GM18868 (cell line): ENCODE results near the gene IPCEF1.
A peak's percentile ranks its signal among the peaks of the same experiment; 100 is the strongest.

Experiments
- ATAC-seq: cut with Tn5 transposase; IDR thresholded peaks from one replicate; pipeline ENCODE4 v1.9.1; 2021; ENCODE audit warnings: mild to moderate bottlenecking, moderate library complexity; ENCODE audit not compliant: unreplicated experiment

IPCEF1 gene

DNA sequence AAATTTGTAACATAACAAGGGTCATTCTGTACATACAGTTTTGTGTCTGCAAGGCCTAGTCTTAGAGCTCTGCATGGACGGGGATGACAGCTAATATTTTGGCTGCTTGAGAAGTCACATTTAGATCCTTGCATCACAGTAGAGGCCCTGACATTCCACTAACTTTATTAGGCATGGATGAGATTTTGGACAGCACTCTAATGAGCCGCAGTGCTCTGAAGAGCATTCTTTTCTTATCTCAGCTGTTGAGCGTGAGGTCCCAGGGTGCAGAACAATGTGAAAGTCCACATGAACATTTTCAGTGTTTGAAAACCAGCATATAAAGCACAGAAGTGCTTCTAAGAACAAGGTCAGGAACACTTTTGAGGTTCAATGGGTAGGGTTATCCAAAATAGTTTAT lies 58.9 kb downstream of the IPCEF1 start:
- ATAC-seq, result no peak

DNA sequence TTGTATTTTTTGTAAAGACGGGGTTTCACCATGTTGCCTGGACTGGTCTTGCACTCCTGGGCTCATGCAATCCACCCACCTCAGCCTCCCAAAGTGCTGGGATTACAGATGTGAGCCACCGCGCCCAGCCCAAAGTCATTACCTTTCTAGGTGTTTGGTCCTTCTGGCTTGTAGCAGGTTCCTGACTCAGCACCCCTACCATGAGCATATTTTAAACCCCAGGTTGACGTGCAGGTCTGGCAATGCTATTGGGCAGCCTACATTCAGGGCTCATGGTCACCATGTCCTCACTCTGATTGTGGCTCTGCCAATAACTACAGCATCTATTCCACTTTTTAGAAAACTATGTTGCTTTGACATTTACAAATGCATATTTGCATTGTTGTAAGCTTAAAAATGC lies 59.4 kb downstream of the IPCEF1 start:
- no peak for ATAC-seq

DNA sequence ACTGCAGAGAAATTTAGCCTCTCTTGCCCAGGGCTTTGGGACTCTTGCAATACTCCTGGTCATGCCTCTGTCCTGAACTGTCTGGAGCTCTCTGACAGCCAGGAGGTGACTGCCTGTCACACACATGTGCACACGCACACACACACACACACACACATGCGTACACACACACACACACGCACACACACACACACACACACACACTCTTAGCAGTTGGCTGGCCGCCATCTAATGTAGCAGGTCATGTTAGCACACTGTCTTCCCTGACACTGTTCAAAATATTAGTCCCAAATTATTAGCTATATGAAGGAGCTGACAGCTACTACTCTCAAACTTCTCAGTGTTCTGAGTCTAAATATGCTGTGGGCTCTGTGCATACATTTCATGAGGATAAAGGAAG lies 60.9 kb downstream of the IPCEF1 start:
- no peak for ATAC-seq

DNA sequence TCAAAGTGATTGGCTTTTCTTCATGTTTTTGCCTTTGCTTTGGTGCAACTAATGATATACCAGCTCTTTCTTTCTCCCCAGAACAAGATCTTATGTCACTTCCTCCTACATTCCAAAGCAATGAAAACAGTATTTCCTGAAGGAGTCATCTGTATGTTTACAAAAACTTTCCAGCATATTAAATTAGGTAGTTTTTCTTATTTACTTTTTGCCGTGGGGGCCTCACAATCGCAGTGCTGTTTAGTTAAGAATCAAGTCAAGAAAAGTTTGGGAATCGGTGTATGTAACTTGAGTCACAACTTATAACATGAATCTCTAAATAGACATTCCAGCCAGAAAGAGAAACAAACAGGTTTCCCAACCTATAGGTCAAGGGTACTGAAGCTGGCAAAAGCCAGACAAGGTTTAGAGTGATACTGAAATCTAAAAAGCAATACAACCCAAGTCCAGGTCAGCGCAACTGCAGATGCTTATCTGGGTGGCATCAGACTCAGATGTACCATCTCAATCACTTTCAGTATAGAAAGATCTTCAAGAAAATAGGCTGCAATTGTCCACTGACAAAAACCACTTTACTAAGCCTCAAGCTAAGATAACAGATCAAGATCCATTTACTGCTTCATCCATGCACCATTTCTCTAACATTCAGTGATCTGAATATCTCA lies 63.6 kb downstream of the IPCEF1 start:
- ATAC-seq, result no peak

DNA sequence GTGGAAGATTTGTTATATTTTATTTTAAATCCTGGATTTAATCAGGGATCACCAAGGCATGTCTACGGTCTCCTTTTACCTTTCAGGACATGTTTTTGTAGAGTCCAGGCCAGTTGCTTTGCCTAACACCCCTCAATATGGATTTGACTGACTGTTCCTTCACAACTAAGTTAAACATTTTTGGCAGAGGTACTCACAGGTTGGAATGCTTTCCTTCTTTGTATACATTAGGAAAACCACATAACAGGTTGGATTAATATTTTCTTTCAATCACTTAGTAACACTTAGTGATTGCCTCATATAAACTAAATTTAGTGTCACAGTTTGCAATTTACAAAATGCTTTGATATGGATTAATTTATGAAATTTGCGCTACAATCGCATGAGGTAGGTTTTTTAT lies 64.5 kb downstream of the IPCEF1 start:
- no peak for ATAC-seq

DNA sequence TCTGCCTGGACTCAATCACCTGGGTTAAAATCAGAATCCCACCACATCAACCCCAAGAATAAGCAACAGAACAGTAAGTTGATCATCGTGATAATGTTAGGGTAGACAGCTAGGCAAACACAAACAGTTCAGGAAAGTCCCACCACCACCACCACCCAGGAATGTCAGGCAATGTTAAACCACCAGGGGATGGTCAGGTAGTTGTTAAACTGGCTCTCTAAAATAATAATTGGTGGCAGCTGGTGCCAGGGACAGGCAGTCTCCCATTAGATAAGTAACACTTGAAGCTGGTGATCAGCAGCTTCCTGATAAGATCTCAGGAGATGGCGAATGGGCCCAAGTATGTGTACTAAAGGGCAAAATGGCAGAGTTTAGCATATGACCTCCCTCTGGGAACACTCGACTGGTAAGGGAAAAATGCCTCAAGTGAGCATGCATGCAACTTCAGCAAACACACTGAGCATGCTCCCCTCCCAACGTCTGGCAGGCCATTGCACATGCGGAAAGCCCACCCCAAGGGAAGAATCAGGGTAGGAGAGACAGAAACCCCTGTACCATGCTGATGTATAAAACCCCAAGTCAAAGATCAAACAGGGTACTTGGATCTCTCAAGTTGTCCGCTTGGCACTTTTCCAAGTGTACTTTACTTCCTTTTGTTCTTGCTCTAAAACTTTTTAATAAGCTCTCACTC lies 66.6 kb downstream of the IPCEF1 start:
- no peak for ATAC-seq

DNA sequence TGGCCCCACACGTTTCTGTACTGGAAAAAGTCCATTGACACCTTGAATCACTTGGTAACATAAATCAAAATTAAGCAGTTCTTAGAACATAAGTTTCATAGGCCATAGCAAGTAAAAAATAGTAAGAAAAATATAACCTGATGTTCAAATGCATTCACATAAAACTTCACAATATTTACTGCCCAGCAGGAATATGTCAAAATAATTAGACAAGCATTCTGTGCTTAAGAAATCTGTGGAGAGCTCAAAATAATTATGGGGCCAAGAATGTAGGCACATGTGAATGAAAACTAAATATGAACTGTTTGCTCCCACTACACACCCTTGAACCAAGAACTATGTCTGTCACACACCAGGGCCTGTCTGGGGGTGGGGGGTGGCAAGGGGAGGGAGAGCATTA lies 70.8 kb downstream of the IPCEF1 start:
- no peak for ATAC-seq

DNA sequence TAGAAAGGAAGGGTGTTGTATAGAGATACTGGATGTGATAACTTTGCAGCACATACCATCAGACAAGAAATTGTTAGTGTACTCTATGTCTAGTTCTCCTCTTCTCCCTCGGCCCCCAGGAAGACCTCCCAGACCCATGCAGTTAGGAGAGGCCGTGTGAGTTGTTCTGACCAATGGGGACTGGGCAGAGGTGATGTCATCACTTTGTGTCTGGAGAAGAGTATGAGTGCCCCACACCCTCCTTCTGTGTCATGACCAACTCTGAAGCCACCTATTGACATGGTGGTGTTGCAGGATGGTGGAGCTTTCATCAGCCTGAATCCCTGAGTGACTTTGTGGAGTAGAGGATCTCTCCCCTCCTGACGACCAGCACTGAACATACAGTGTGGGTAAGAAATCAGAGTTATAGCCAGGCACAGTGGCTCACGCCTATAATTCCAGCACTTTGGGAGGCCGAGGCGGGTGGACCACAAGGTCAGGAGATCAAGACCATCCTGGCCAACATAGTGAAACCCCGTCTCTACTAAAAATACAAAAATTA lies 72.2 kb downstream of the IPCEF1 start:
- no peak for ATAC-seq

DNA sequence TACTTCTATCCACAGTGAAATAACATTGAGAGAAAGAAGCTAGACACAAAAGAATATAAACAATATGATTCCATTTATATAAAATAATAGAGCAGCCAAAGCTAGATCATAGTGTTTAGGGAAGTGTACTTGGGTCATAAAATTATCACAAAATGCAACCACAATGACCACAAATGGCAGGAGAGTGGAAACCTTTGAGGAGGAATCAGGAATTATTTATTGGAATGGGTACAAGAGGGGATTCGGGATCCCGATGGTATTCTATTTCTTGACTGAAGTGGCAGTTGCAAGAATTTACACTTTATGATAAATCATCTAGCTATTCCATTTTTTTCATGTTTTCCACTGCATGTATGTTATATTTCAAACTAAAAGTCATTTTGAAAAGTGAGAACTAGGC lies 76.1 kb downstream of the IPCEF1 start:
- ATAC-seq, result no peak

DNA sequence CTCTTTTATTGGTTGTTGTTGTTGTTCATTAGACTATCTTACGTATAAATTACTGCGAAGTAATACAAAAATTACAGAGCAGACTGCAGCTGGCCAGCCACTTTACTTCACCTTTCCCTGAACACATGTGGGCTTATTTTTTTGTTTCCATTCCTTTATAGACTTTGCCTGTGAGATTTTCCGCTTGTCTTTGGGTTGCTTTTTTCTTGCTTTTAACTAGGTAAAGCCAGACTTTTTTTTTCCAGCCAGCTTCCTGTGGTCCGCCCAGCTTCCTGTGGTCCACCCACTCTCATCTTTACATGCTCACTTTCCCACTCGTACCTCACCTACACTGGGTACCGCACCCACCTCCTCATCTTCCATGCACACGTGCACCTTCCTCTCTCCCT lies 79.0 kb downstream of the IPCEF1 start:
- ATAC-seq, result peak; percentile 15

DNA sequence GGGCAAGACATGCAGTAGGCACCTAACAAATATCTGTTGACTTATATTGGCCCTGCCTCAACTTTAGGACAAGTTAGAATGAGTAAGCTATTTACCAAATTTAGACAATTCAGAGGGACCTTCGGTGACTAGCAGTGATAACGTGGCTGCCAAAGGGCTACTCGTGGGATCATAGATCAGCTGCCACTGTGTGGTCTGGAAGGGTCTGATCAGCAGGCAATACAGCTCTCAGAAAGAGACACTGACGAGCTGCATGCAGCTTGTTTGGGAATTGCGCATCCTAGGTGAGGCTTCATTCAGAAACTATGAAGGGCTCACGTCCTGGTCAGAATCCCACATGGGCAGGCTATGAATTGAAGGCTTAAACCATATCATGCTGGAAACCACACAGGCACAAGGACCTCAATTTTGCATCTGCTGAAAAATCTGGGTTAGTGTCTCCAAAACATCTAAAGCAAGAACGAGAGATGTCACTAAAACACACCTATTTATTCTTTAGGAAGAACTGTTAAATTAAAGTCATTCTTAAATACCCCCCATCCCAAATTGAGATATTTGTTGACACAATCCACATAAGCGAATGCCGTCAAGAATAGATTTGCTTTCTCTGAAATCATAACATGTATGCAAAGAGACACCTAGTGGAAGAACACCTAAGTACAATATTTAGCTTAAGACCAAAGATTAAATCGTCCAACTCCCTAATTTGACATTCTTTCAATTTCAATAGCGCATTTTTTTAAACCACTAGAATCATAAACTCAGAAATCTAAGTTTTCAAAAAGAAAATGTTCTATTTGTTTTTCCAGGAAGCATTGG lies 79.6 kb downstream of the IPCEF1 start:
- peak; percentile 77 for ATAC-seq

DNA sequence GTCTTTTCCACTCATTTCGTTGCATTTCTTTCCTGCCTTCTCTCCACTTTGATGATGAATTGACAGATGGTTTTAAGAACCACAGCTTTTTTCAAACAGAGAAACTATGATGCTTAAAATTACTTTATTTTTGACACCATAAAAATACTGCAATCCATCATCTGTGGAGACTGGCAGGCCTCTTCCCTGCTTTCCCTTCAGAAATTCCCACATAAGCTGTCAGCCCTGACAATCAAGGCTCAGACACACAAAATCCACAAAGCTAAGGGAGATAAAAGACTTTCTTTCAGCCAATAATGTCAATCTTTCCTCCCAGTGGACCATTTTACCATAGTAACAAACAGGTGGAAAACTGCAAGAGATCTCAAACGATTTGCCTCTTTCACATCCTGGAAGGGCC lies 82.4 kb downstream of the IPCEF1 start:
- ATAC-seq, result no peak

DNA sequence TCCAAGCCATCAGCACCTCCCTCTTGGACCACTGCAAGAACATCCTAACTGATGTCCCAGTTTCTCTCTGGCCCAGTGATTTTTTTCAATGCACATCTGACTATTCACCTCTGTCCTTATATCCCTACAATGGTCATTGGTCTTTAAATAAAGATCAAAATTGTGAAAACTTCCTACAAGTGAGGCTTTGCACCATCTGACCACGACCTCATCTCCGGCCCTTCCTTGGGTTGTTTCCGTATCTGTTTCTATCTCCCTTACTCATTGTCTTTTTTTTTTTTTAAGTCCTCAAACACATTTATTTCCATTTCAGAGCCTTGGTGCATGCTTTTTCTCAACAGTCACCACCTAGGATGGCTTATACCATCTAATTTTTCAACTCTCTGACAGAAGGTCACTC lies 88.1 kb downstream of the IPCEF1 start:
- no peak for ATAC-seq

DNA sequence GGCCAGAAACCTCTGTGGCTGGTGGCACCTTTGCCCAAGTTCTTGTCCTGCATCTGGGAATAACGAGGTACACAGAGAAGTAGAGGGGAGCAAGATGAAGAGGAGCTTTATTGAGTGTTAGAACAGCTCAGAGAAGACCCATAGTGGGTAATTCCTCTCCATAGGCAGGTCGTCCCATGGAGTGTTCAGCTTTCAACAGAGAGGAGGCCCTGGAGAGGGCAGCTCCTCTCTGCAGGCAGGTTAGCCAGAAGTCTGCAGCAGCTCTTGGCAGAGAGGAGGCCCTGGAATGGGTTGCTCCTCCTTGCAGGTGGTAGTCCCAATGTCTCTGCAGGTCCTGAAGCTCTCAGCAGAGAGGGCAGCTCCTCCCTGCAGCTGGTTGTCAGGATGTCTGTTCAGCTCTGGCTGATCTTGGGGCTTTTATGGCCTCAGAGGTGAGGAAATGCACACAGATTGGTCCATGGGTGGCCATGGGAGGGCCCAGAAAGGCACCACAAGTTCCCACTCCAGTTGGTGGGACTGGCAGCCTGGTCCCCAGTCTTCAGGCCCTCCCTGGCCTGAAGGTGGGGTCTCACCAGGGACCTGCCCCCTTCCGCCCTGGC lies 89.0 kb downstream of the IPCEF1 start:
- ATAC-seq, result no peak

DNA sequence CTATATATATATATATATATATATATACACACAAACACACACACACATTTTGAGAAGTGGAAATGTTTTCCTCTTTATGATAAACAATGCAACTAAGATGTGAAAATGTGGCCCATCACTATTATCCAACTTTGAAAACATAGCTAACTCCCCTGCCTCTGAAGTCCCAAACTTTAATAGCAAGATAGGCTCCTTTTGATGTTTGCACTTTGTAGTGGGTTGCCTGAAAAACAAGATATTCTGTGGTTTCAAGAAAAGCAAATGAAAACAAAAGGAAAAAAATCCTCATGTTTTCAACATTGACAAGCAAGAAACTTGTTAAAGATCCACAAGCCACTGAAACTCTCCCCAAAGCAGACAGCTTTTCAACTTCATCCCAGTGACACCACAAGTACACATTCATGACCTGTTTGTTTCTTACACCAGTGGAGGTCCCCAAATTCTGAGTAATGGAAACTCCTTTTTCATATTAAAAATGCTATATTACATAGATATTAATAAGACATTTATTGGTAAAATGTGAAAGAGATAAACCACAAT lies 90.0 kb downstream of the IPCEF1 start:
- no peak for ATAC-seq

DNA sequence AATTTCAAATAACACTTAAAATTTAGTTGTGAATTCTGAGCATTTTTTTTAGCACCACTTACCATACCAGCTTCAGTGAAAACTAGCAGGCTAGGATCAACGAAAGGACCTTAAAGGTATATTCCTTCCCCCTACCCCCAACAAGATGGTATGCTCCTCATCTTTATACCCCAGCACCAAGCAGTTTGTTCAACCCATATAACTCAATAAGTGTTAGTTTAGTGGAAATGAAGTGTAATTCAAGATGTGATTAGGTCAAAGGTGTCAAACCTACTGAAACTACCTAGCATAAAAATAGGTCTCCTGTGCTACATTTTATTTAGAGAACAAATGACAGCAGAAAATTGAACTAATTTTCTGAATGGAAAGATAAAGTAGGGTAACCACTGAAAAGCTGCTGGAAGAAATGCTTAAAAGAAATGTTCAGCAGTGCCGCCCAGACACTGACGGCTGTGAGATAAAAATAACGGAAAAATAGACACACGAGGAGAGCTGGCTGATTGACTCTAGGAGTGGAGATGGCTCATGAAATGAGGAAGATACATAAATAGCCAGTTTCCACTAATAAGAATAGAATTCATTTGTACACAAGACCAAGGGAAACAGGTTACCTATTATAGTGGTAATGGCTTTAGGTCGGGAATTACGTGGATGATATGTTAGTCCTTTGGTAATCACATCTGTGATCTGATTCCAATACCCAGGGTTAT lies 94.8 kb downstream of the IPCEF1 start:
- ATAC-seq, result peak; percentile 15

DNA sequence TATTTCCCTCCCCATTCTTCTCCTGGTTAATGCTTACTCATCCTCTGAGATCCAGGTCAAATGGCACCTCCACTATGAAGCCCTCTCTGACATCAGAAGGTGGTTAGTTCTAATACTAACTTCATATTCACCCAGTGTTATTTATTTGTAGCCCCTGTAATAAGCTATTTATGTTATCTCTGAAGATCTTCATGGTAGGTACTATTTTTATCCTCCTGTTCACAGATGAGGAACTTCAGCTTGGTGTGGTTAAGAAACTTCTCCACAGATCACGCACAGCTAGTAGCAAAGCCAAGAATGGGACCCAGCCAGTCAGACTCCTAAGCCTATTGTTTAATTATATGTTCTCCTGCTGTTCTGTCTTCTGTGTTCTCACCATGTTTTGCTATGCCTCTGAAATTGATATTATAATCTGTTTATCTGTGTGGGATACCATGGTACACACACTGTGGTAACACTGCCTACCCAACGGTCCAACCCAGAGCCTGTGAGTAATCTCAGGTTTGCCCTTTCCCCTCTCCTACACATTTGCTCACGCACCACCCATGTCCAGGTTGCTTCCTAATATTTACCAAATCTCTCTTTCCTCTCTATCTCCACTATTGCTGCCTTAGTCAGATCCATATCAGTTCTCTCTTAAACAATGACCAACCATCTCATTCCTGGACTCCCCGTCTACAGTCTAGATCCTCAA lies 98.4 kb downstream of the IPCEF1 start:
- ATAC-seq, result peak; percentile 83

DNA sequence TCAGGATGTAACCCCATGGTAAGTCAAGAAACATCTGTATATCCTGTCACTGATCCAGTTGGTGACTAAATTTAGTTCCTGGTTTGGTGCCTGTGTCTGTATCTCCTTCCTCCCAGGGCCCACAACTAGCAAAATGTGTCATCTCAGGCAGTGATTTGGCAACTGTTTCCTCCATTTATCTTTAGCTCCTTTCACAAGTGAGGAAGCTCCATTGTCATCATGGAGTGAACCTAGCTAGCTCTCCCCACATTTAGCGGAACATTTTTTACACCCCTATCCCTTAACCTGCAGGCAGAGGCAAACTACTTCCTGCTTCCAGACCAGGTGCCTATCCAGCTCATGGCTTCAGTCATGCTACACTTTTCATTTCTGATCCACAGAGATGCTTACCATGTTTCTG lies 99.5 kb downstream of the IPCEF1 start:
- no peak for ATAC-seq

DNA sequence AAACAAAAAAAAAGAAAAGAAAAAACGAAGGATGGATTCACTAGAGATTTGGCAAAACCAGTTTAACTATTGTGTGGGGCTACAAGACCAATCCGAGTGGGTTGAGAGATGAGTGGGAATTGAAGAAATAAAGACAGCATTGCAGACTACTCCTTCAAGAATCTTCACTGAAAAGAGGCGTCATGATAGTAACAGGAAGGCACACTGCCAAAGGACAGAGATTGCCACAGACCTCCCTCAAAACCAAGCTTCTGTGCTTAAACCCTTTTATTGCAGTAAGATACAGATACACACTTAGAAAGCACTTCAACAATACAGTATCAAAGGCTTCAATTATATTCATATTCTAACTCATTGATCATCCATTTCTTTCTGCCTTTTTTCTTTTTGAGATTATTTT lies 103.9 kb downstream of the IPCEF1 start:
- no peak for ATAC-seq

DNA sequence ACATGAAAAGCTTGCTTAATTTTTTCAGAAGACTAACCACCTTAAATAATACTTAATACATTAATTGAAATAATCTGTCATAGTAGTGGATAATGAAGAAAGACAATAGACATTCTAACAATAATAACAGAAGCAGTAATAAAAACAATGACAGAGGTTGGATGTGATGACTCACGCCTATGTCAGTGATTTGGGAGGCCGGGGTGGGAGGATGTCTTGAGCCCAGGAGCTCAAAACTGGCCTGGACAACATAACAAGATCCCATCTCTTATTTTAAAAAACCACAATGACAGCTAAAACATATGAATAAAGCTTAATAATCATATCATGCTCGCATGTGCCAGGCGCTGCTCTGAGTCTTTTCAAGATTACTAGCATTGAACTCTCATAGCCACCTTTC lies 105.5 kb downstream of the IPCEF1 start:
- no peak for ATAC-seq
